GM18867 (cell line): Measurements from ENCODE around the gene DMBX1.
A peak's percentile ranks its signal among the peaks of the same experiment; 100 is the strongest.

Experiments used
- ATAC-seq: cut with Tn5 transposase; IDR thresholded peaks from one replicate; pipeline ENCODE4 v1.9.1; 2021; ENCODE audit warnings: mild to moderate bottlenecking, moderate library complexity; ENCODE audit not compliant: unreplicated experiment

Gene DMBX1

GRCh38 chr1:46458846-46459245, 30.8 kb upstream of the DMBX1 start:
- no peak for ATAC-seq

GRCh38 chr1:46459315-46459714, 30.3 kb upstream of the DMBX1 start:
- ATAC-seq, result no peak

GRCh38 chr1:46461017-46461808, 28.4 kb upstream of the DMBX1 start:
- ATAC-seq, result no peak

GRCh38 chr1:46461809-46462448, 27.7 kb upstream of the DMBX1 start:
- no peak for ATAC-seq

- ATAC-seq, result no peak
Measured at GRCh38 chr1:46464013-46464548, 25.6 kb upstream of the DMBX1 start.

GRCh38 chr1:46464915-46465314, 24.7 kb upstream of the DMBX1 start:
- ATAC-seq, result no peak

GRCh38 chr1:46465981-46466476, 23.6 kb upstream of the DMBX1 start:
- ATAC-seq, result no peak

- ATAC-seq, result no peak
Measured at GRCh38 chr1:46466477-46467182, 23.0 kb upstream of the DMBX1 start.

- ATAC-seq, result no peak
Measured at GRCh38 chr1:46467183-46467504, 22.5 kb upstream of the DMBX1 start.

GRCh38 chr1:46469881-46470280, 19.8 kb upstream of the DMBX1 start:
- ATAC-seq, result no peak

GRCh38 chr1:46471848-46472492, 17.7 kb upstream of the DMBX1 start:
- no peak for ATAC-seq

GRCh38 chr1:46472498-46473181, 17.0 kb upstream of the DMBX1 start:
- ATAC-seq, result peak; percentile 65

- no peak for ATAC-seq
Measured at GRCh38 chr1:46473991-46474390, 15.6 kb upstream of the DMBX1 start.

GRCh38 chr1:46474570-46474969, 15.1 kb upstream of the DMBX1 start:
- ATAC-seq, result no peak

GRCh38 chr1:46476673-46477072, 13.0 kb upstream of the DMBX1 start:
- no peak for ATAC-seq

- peak; percentile 64 for ATAC-seq
Measured at GRCh38 chr1:46477153-46477929, 12.3 kb upstream of the DMBX1 start.

- no peak for ATAC-seq
Measured at GRCh38 chr1:46478721-46479485, 10.7 kb upstream of the DMBX1 start.

GRCh38 chr1:46479744-46480350, 9.8 kb upstream of the DMBX1 start:
- ATAC-seq, result no peak
